Effector memory CD8-positive, alpha-beta T cell (primary cell): ENCODE results near the gene MAP7.
"Not testable (repeated sequence)": the region's sequence is repeated elsewhere in the genome, so short reads cannot be mapped to it uniquely, and the experiment has no call there.

Source experiments
- ATAC-seq: fragments of 150-1000 bp; cut with Tn5 transposase; replicated peaks from 2 replicates; pipeline ENCODE4 v1.10.0; 2021; ENCODE audit warnings: mild to moderate bottlenecking, moderate library complexity
- DNase-seq, 3 experiments: peaks; one replicate each; pipeline ENCODE4 v3.0.0; 2021
- H3K27ac Mint-ChIP-seq, 2 donors: one replicate each; pipeline ENCODE4 v1.8.0; 2022; ENCODE audit warnings: mild to moderate bottlenecking in 2 of 2, mixed read lengths in 2 of 2, moderate library complexity in 2 of 2
- H3K27me3 Mint-ChIP-seq, 2 donors: one replicate each; pipeline ENCODE4 v1.8.0; 2022; ENCODE audit warnings: mixed read lengths in 2 of 2
- H3K36me3 Mint-ChIP-seq: one replicate; pipeline ENCODE4 v1.8.0; 2022; ENCODE audit warnings: mild to moderate bottlenecking, moderate library complexity, mixed read lengths; ENCODE audit not compliant: insufficient read depth
- H3K4me1 Mint-ChIP-seq, 2 donors: one replicate each; pipeline ENCODE4 v1.8.0; 2022; ENCODE audit warnings: low read depth in 2 of 2, mixed read lengths in 2 of 2
- H3K4me3 Mint-ChIP-seq, 2 donors: one replicate each; pipeline ENCODE4 v1.8.0; 2022; ENCODE audit warnings: mild to moderate bottlenecking in 2 of 2, mixed read lengths in 2 of 2, moderate library complexity in 2 of 2
- H3K9me3 Mint-ChIP-seq, 2 donors: one replicate each; pipeline ENCODE4 v1.8.0; 2022; ENCODE audit warnings: mixed read lengths in 2 of 2

Gene MAP7

GRCh38 chr6:136404627-136405419 is 145.4 kb downstream of the MAP7 start:
- Mint-ChIP-seq H3K27ac (no peak overlapping the region), H3K27me3 (peaks cover 23 to 37% of the 10 kb centered on the region in 2 donors), H3K9me3 (no peaks in the 10 kb centered on the region), H3K4me1 (no peaks in the 10 kb centered on the region), H3K4me3 (no peak overlapping the region), H3K36me3 (peaks cover 3% of the 10 kb centered on the region)
- DNase-seq (no peak), ATAC-seq (no peak)

GRCh38 chr6:136404007-136404406 is 146.2 kb downstream of the MAP7 start:
- Mint-ChIP-seq H3K27me3 (peaks cover 29 to 35% of the 10 kb centered on the region in 2 donors), H3K9me3 (no peaks in the 10 kb centered on the region), H3K4me1 (no peaks in the 10 kb centered on the region), H3K4me3 (no peak overlapping the region), H3K36me3 (peaks cover 3% of the 10 kb centered on the region), H3K27ac (no peak overlapping the region)
- ATAC-seq (no peak), DNase-seq (no peak)

GRCh38 chr6:136403110-136403980 is 146.9 kb downstream of the MAP7 start:
- DNase-seq (no peak), ATAC-seq (no peak)
- Mint-ChIP-seq H3K9me3 (no peaks in the 10 kb centered on the region), H3K27ac (no peak overlapping the region), H3K36me3 (peaks cover 3% of the 10 kb centered on the region), H3K4me1 (no peaks in the 10 kb centered on the region), H3K4me3 (no peak overlapping the region), H3K27me3 (peaks cover 33 to 35% of the 10 kb centered on the region in 2 donors)

- H3K27ac Mint-ChIP-seq = no peak overlapping the region
- H3K4me3 Mint-ChIP-seq = no peak overlapping the region
- H3K4me1 Mint-ChIP-seq = no peaks in the 10 kb centered on the region
- no peak for ATAC-seq
- H3K9me3 Mint-ChIP-seq = no peaks in the 10 kb centered on the region
- peaks cover 3% of the 10 kb centered on the region for H3K36me3 Mint-ChIP-seq
- DNase-seq = no peak
- peaks cover 22 to 26% of the 10 kb centered on the region in 2 donors for H3K27me3 Mint-ChIP-seq
Observed at GRCh38 chr6:136401749-136402148, 148.5 kb downstream of the MAP7 start.

- H3K27ac Mint-ChIP-seq, DNase-seq, H3K4me3 Mint-ChIP-seq, H3K36me3 Mint-ChIP-seq, H3K4me1 Mint-ChIP-seq, H3K9me3 Mint-ChIP-seq, ATAC-seq: not testable (repeated sequence)
- peaks cover 20 to 28% of the 10 kb centered on the region in 2 donors for H3K27me3 Mint-ChIP-seq
Observed at GRCh38 chr6:136401236-136401635, 149.0 kb downstream of the MAP7 start.

GRCh38 chr6:136398453-136398852 is 151.8 kb downstream of the MAP7 start:
- Mint-ChIP-seq H3K4me1 (no peaks in the 10 kb centered on the region), H3K27me3 (peaks cover 6 to 44% of the 10 kb centered on the region in 2 donors), H3K27ac (no peak overlapping the region), H3K4me3 (no peak overlapping the region), H3K36me3 (no peaks in the 10 kb centered on the region), H3K9me3 (no peaks in the 10 kb centered on the region)
- ATAC-seq (no peak), DNase-seq (no peak)

GRCh38 chr6:136396908-136397307 is 153.3 kb downstream of the MAP7 start:
- ATAC-seq (no peak), DNase-seq (no peak)
- Mint-ChIP-seq H3K27ac (no peak overlapping the region), H3K4me3 (no peak overlapping the region), H3K27me3 (peaks cover under 1 to 39% of the 10 kb centered on the region in 2 donors), H3K9me3 (no peaks in the 10 kb centered on the region), H3K4me1 (no peaks in the 10 kb centered on the region), H3K36me3 (no peaks in the 10 kb centered on the region)

GRCh38 chr6:136390959-136391358 is 159.3 kb downstream of the MAP7 start:
- ATAC-seq, H3K4me3 Mint-ChIP-seq, DNase-seq, H3K9me3 Mint-ChIP-seq, H3K36me3 Mint-ChIP-seq, H3K27ac Mint-ChIP-seq, H3K4me1 Mint-ChIP-seq: not testable (repeated sequence)
- peaks cover 10 to 23% of the 10 kb centered on the region in 2 donors for H3K27me3 Mint-ChIP-seq

- peaks cover 10 to 16% of the 10 kb centered on the region in 2 donors for H3K27me3 Mint-ChIP-seq
- H3K36me3 Mint-ChIP-seq = no peaks in the 10 kb centered on the region
- no peak overlapping the region for H3K27ac Mint-ChIP-seq
- ATAC-seq (no peak), DNase-seq (no peak)
- H3K9me3 Mint-ChIP-seq = no peaks in the 10 kb centered on the region
- no peaks in the 10 kb centered on the region for H3K4me1 Mint-ChIP-seq
- no peak overlapping the region for H3K4me3 Mint-ChIP-seq
Observed at GRCh38 chr6:136387316-136387715, 162.9 kb downstream of the MAP7 start.

- no peaks in the 10 kb centered on the region for H3K36me3 Mint-ChIP-seq
- H3K27me3 Mint-ChIP-seq = peaks cover 0 to 6% of the 10 kb centered on the region in 2 donors
- H3K4me3 Mint-ChIP-seq = no peak overlapping the region
- no peak for ATAC-seq
- no peaks in the 10 kb centered on the region for H3K4me1 Mint-ChIP-seq
- DNase-seq = no peak
- H3K9me3 Mint-ChIP-seq = no peaks in the 10 kb centered on the region
- no peak overlapping the region for H3K27ac Mint-ChIP-seq
Observed at GRCh38 chr6:136383268-136383937, 166.8 kb downstream of the MAP7 start.

- Mint-ChIP-seq H3K4me1 (no peaks in the 10 kb centered on the region), H3K36me3 (no peaks in the 10 kb centered on the region), H3K9me3 (no peaks in the 10 kb centered on the region), H3K4me3 (no peak overlapping the region), H3K27me3 (peaks cover 5 to 10% of the 10 kb centered on the region in 2 donors), H3K27ac (no peak overlapping the region)
- DNase-seq (no peak), ATAC-seq (no peak)
Observed at GRCh38 chr6:136382676-136383252, 167.5 kb downstream of the MAP7 start.

GRCh38 chr6:136378888-136379287 is 171.3 kb downstream of the MAP7 start:
- Mint-ChIP-seq H3K36me3 (no peaks in the 10 kb centered on the region), H3K27me3 (peaks cover 30 to 33% of the 10 kb centered on the region in 2 donors), H3K9me3 (no peaks in the 10 kb centered on the region), H3K4me3 (no peak overlapping the region), H3K4me1 (no peaks in the 10 kb centered on the region), H3K27ac (no peak overlapping the region)
- DNase-seq (no peak), ATAC-seq (no peak)

GRCh38 chr6:136375836-136376235 is 174.4 kb downstream of the MAP7 start:
- not testable (repeated sequence) for H3K4me1 Mint-ChIP-seq, H3K4me3 Mint-ChIP-seq, H3K36me3 Mint-ChIP-seq, H3K9me3 Mint-ChIP-seq, ATAC-seq, DNase-seq, H3K27ac Mint-ChIP-seq
- peaks cover 27 to 42% of the 10 kb centered on the region in 2 donors for H3K27me3 Mint-ChIP-seq
